OCI-LY3 (cell line): Measurements from ENCODE around the gene LRRC37A3.

Source experiments
- H2AFZ ChIP-seq: fragments of 200-600, 300-600 bp; shearing (Covaris generic); 2 replicates; pipeline ENCODE4 v1.6.0; 2014; ENCODE audit warnings: antibody characterized with exemption, low read depth, low read length
- H3K27ac ChIP-seq: fragments of 200-600, 300-600 bp; sonication (generic); 2 replicates; pipeline ENCODE4 v1.5.1; 2014; ENCODE audit warnings: mild to moderate bottlenecking, low read length, moderate library complexity, mixed read lengths
- H3K27me3 ChIP-seq: fragments of 200-600, 300-600 bp; sonication (generic); 2 replicates; pipeline ENCODE4 v1.6.1; 2014; ENCODE audit warnings: low read depth, low read length, mixed read lengths
- H3K36me3 ChIP-seq: fragments of 200-600, 300-600 bp; sonication (generic); replicated peaks from 2 replicates; pipeline ENCODE3; 2014; ENCODE audit warnings: low read depth, low read length, mixed read lengths
- H3K4me1 ChIP-seq: fragments of 300-600, 200-600 bp; sonication (generic); 2 replicates; pipeline ENCODE4 v1.6.1; 2014; ENCODE audit warnings: low read length, mixed read lengths
- H3K4me2 ChIP-seq: fragments of 200-600, 300-600 bp; sonication (generic); 2 replicates; pipeline ENCODE4 v1.6.1; 2014; ENCODE audit warnings: low read length, mixed read lengths
- H3K4me3 ChIP-seq: fragments of 300-600, 200-600 bp; sonication (generic); 2 replicates; pipeline ENCODE4 v1.5.1; 2014; ENCODE audit warnings: antibody characterized with exemption, mild to moderate bottlenecking, low read length, moderate library complexity
- H3K79me2 ChIP-seq: fragments of 300-600, 200-600 bp; shearing (Covaris generic); 2 replicates; pipeline ENCODE4 v1.6.1; 2014; ENCODE audit warnings: mild to moderate bottlenecking, low read length, mixed read lengths
- H3K9ac ChIP-seq: fragments of 300-600, 200-600 bp; shearing (Covaris generic); 2 replicates; pipeline ENCODE4 v1.6.0; 2014; ENCODE audit warnings: mild to moderate bottlenecking, low read length, moderate library complexity
- H3K9me3 ChIP-seq: fragments of 200-600, 300-600 bp; shearing (Covaris generic); 2 replicates; pipeline ENCODE4 v1.6.1; 2014; ENCODE audit warnings: low read length, mixed read lengths; ENCODE audit not compliant: insufficient read depth
- H4K20me1 ChIP-seq: fragments of 200-600, 300-600 bp; sonication (generic); 2 replicates; pipeline ENCODE4 v1.6.1; 2016; ENCODE audit warnings: low read length, mixed read lengths; ENCODE audit not compliant: insufficient read depth
- CTCF ChIP-seq: fragments of 200-600, 300-600 bp; sonication (generic); IDR thresholded peaks from 2 replicates; pipeline ENCODE4 v1.5.1; 2014; ENCODE audit warnings: antibody characterized with exemption, low read length, low read depth
- EZH2phosphoT487 ChIP-seq: fragments of 200-600 bp; shearing (Covaris generic); IDR thresholded peaks from 2 replicates; pipeline ENCODE4 v1.6.1; 2018; ENCODE audit warnings: antibody characterized with exemption, mixed run types, low read depth

The LRRC37A3 gene

GRCh38 chr17:64947152-64947551 is 27.9 kb upstream of the LRRC37A3 start:
- no peak overlapping the region for H3K4me2 ChIP-seq
- no peak overlapping the region for H2AFZ ChIP-seq
- no peaks in the 10 kb centered on the region for H3K79me2 ChIP-seq
- H3K9me3 ChIP-seq, result no peaks in the 10 kb centered on the region
- H3K27ac ChIP-seq, result no peak overlapping the region
- no peak overlapping the region for H3K4me3 ChIP-seq
- no peaks in the 10 kb centered on the region for H3K36me3 ChIP-seq
- TF ChIP-seq CTCF (no peak), EZH2phosphoT487 (no peak)
- no peaks in the 10 kb centered on the region for H4K20me1 ChIP-seq
- no peaks in the 10 kb centered on the region for H3K27me3 ChIP-seq
- H3K4me1 ChIP-seq, result no peaks in the 10 kb centered on the region
- no peak overlapping the region for H3K9ac ChIP-seq

- H3K4me3 ChIP-seq, result no peak overlapping the region
- H3K9ac ChIP-seq, result no peak overlapping the region
- H3K79me2 ChIP-seq, result no peaks in the 10 kb centered on the region
- H3K4me1 ChIP-seq, result peaks cover 6% of the 10 kb centered on the region; the same call in 1 of the 2 replicates
- H3K4me2 ChIP-seq, result no peak overlapping the region
- no peaks in the 10 kb centered on the region for H4K20me1 ChIP-seq
- no peaks in the 10 kb centered on the region for H3K36me3 ChIP-seq
- H3K9me3 ChIP-seq, result no peaks in the 10 kb centered on the region
- H3K27me3 ChIP-seq, result no peaks in the 10 kb centered on the region
- TF ChIP-seq CTCF (no peak), EZH2phosphoT487 (no peak)
- H2AFZ ChIP-seq, result no peak overlapping the region
- H3K27ac ChIP-seq, result no peak overlapping the region
Measured at GRCh38 chr17:64941761-64942160, 22.5 kb upstream of the LRRC37A3 start.

- Histone ChIP-seq H3K4me3 (no peak overlapping the region), H3K9ac (no peak overlapping the region), H3K27me3 (no peaks in the 10 kb centered on the region), H3K9me3 (no peaks in the 10 kb centered on the region), H3K4me1 (peaks cover 6% of the 10 kb centered on the region; the same call in 1 of the 2 replicates), H3K27ac (no peak overlapping the region), H4K20me1 (no peaks in the 10 kb centered on the region), H2AFZ (no peak overlapping the region), H3K79me2 (no peaks in the 10 kb centered on the region), H3K36me3 (no peaks in the 10 kb centered on the region), H3K4me2 (no peak overlapping the region)
- TF ChIP-seq CTCF, result no peak
- TF ChIP-seq EZH2phosphoT487, result no peak
Measured at GRCh38 chr17:64941045-64941444, 21.8 kb upstream of the LRRC37A3 start.

GRCh38 chr17:64940055-64940454 is 20.8 kb upstream of the LRRC37A3 start:
- Histone ChIP-seq H3K4me2 (no peak overlapping the region), H2AFZ (no peak overlapping the region), H3K27ac (no peak overlapping the region), H3K4me3 (no peak overlapping the region), H3K79me2 (no peaks in the 10 kb centered on the region), H3K4me1 (peaks cover 10% of the 10 kb centered on the region), H4K20me1 (no peaks in the 10 kb centered on the region), H3K9ac (no peak overlapping the region), H3K9me3 (no peaks in the 10 kb centered on the region), H3K36me3 (no peaks in the 10 kb centered on the region), H3K27me3 (no peaks in the 10 kb centered on the region)
- TF ChIP-seq CTCF, result no peak
- TF ChIP-seq EZH2phosphoT487, result no peak
